GM06990 (cell line): ENCODE results near the gene PKD2.
"Not testable (repeated sequence)": the region's sequence is repeated elsewhere in the genome, so short reads cannot be mapped to it uniquely, and the experiment has no call there.

Experiments used
- DNase-seq: peaks from one replicate; pipeline ENCODE4 v3.0.0-alpha.2; 2011; ENCODE audit not compliant: insufficient read length; ENCODE audit errors: extremely low read depth
- H3K27me3 ChIP-seq: replicated peaks from 2 replicates; pipeline ENCODE4 v1.6.0; 2011; ENCODE audit warnings: low read length; ENCODE audit not compliant: control insufficient read depth, insufficient read depth
- H3K36me3 ChIP-seq: 2 replicates; pipeline ENCODE4 v1.5.1; 2011; ENCODE audit warnings: low read length; ENCODE audit not compliant: control insufficient read depth, insufficient read depth
- H3K4me3 ChIP-seq: replicated peaks from 2 replicates; pipeline ENCODE4 v1.5.1; 2011; ENCODE audit warnings: low read depth, mild to moderate bottlenecking, control low read depth, low read length
- TF ChIP-seq, protein P1 (sequence below): IDR thresholded peaks from 2 replicates; pipeline ENCODE4 v1.5.1; 2011; ENCODE audit warnings: low read length, control low read depth, mild to moderate bottlenecking, inconsistent platforms; ENCODE audit not compliant: insufficient read depth, poor library complexity, severe bottlenecking

The PKD2 gene

DNA sequence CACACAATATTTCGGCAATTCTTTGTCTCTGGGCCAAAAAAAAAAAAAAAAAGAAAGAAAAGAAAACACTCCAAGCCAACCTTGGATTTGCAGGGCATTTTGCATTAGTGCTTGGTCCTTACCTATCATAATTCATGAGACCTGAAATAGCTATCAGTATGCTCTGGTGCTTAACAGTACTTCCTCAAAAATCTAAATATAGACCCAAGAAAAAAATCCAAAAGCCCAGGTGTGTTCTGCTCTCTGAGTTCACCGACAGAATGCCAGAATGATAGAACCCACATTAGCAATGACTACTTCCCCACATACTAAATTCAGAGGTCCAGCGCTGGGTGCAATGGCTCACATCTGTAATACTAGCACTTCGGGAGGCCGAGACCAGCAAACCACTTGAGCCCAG is 108.2 kb downstream of the PKD2 start:
- DNase-seq: no peak
- Histone ChIP-seq H3K36me3 (no peaks in the 10 kb centered on the region), H3K4me3 (no peak overlapping the region), H3K27me3 (no peaks in the 10 kb centered on the region)
- TF ChIP-seq, protein P1, sequence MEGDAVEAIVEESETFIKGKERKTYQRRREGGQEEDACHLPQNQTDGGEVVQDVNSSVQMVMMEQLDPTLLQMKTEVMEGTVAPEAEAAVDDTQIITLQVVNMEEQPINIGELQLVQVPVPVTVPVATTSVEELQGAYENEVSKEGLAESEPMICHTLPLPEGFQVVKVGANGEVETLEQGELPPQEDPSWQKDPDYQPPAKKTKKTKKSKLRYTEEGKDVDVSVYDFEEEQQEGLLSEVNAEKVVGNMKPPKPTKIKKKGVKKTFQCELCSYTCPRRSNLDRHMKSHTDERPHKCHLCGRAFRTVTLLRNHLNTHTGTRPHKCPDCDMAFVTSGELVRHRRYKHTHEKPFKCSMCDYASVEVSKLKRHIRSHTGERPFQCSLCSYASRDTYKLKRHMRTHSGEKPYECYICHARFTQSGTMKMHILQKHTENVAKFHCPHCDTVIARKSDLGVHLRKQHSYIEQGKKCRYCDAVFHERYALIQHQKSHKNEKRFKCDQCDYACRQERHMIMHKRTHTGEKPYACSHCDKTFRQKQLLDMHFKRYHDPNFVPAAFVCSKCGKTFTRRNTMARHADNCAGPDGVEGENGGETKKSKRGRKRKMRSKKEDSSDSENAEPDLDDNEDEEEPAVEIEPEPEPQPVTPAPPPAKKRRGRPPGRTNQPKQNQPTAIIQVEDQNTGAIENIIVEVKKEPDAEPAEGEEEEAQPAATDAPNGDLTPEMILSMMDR: no peak

DNA sequence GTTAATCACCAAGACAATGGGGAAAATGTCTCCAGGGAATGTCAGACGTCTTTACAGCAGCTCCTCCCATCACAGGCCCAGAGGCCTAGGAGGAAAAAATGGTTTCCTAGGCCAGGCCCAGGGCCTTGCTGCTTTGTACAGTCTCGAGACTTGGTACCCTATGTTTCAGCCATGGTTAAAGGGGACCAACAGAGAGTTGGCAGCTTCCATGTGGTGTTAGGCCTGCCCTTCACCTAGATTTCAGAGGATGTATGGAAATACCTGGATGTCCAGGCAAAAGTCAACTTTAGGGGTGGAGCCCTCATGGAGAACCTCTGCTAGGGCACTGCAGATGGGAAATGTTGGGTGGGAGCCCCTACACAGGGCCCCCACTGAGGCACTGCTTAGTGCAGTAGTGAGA is 112.5 kb downstream of the PKD2 start:
- no peak for DNase-seq
- no peak overlapping the region for H3K4me3 ChIP-seq
- TF ChIP-seq, protein P1: no peak
- H3K27me3 ChIP-seq: no peaks in the 10 kb centered on the region
- no peaks in the 10 kb centered on the region for H3K36me3 ChIP-seq

DNA sequence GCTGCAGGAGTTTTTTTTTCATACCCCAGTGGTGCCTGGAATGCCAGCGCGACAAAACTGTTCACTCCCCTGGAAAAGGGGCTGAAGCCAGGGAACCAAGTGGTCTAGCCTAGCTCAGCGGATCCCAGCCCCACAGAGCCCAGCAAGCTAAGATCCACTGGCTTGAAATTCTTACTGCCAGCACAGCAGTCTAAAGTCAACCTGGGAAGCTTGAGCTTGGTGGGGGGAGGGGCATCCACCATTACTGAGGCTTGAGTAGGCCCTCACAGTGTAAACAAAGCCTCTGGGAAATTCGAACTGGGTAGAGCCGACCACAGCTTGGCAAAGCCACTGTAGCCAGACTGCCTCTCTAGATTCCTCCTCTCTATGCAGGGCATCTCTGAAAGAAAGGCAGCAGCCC is 114.8 kb downstream of the PKD2 start:
- not testable (repeated sequence) for DNase-seq, H3K4me3 ChIP-seq, H3K36me3 ChIP-seq, H3K27me3 ChIP-seq
